HepG2 (cell line): ENCODE results near the gene BAHD1. TPM values are rescaled to one million over a fixed set of nuclear protein-coding genes. Genes with fewer than 3 reads are reported as not detected.
A peak's percentile ranks its signal among the peaks of the same experiment; 100 is the strongest.

Experiments
- EHMT2 ChIP-seq: fragments of 200-600 bp; sonication (generic); IDR thresholded peaks from 2 replicates; pipeline ENCODE4 v1.7.0; 2017; ENCODE audit warnings: antibody characterized with exemption, low read depth, low read length, borderline replicate concordance
- HMGXB4 ChIP-seq, 2 experiments: sonication (generic) in 1 of 2; formaldehyde crosslinking in 1 of 2; IDR thresholded peaks; 2 replicates each; pipeline versions ENCODE4 v1.4.0 to v1.6.1; 2018 to 2020; ENCODE audit warnings: missing genetic modification reagents in 2 of 2, borderline replicate concordance in 1 of 2, low read depth in 1 of 2, mild to moderate bottlenecking in 1 of 2, missing biosample characterization in 1 of 2
- HNRNPH1 ChIP-seq: fragments of 200-400 bp; formaldehyde crosslinking; optimal IDR thresholded peaks from 2 replicates; pipeline ENCODE3; 2017; ENCODE audit warnings: mild to moderate bottlenecking, low read depth, low read length
- HOXA7 ChIP-seq: sonication (generic); formaldehyde crosslinking; IDR thresholded peaks from 2 replicates; pipeline ENCODE4 v1.8.1; 2022; ENCODE audit warnings: mild to moderate bottlenecking, missing genetic modification reagents, moderate library complexity
- JARID2 ChIP-seq: sonication (generic); formaldehyde crosslinking; IDR thresholded peaks from 2 replicates; pipeline ENCODE4 v1.8.1; 2023; ENCODE audit warnings: missing genetic modification reagents, inconsistent platforms; ENCODE audit not compliant: insufficient replicate concordance
- MED1 ChIP-seq: sonication (generic); formaldehyde crosslinking; IDR thresholded peaks from 2 replicates; pipeline ENCODE4 v1.4.0; 2020; ENCODE audit warnings: missing genetic modification reagents
- MLX ChIP-seq: IDR thresholded peaks from 2 replicates; pipeline ENCODE4 v1.6.1; 2016
- POLR2G ChIP-seq: fragments of 200-400 bp; formaldehyde crosslinking; IDR thresholded peaks from 2 replicates; pipeline ENCODE4 v1.6.1; 2018; ENCODE audit warnings: mild to moderate bottlenecking, low read depth, low read length, moderate library complexity
- TOE1 ChIP-seq: sonication (generic); formaldehyde crosslinking; IDR thresholded peaks from 2 replicates; pipeline ENCODE4 v1.4.0; 2020; ENCODE audit warnings: mild to moderate bottlenecking, missing genetic modification reagents
- ZNF343 ChIP-seq: sonication (generic); formaldehyde crosslinking; IDR thresholded peaks from 2 replicates; pipeline ENCODE4 v1.4.0; 2020; ENCODE audit warnings: mild to moderate bottlenecking, missing genetic modification reagents
- ZNF350 ChIP-seq: sonication (generic); formaldehyde crosslinking; IDR thresholded peaks from 2 replicates; pipeline ENCODE4 v1.4.0; 2020; ENCODE audit warnings: mild to moderate bottlenecking, low read depth, missing genetic modification reagents, borderline replicate concordance
- ZNF768 ChIP-seq: sonication (generic); formaldehyde crosslinking; IDR thresholded peaks from 2 replicates; pipeline ENCODE4 v1.4.0; 2020; ENCODE audit warnings: missing genetic modification reagents
- ZXDC ChIP-seq: sonication (generic); formaldehyde crosslinking; IDR thresholded peaks from 2 replicates; pipeline ENCODE4 v1.5.0; 2020; ENCODE audit warnings: mild to moderate bottlenecking, missing genetic modification reagents
- polyA plus RNA-seq, 8 experiments: library from polyadenylated mRNA; depleted of rRNA in 3 of 8; stranded (reverse) in 7 of 8; unstranded in 1 of 8; fragments of >200 nt; fragmentation: Illumina TruSeq in 4 of 8; extraction: Trizol in 4 of 8; gene quantifications; 2 replicates each; pipeline versions ENCODE4 v1.2.1 to v1.2.3, GENCODE V29; 2011 to 2016; ENCODE audit warnings: low read depth in 4 of 8, missing spikeins in 1 of 8, mixed read lengths in 1 of 8; ENCODE audit not compliant: insufficient read depth in 1 of 8
- total RNA-seq, 5 experiments: library from RNA; depleted of rRNA; stranded (reverse); fragments of >200 nt; fragmentation: Illumina TruSeq; extraction: Trizol; gene quantifications; 2 replicates each; pipeline ENCODE4 v1.2.3, GENCODE V29; 2016; ENCODE audit warnings: low read depth in 1 of 5
- TF ChIP-seq, protein P1 (sequence below): sonication (generic); formaldehyde crosslinking; IDR thresholded peaks from 2 replicates; pipeline ENCODE4 v1.4.0; 2020; ENCODE audit warnings: missing genetic modification reagents, borderline replicate concordance
- TF ChIP-seq, protein P2 (sequence below): sonication (generic); formaldehyde crosslinking; IDR thresholded peaks from 2 replicates; pipeline ENCODE4 v1.4.0; 2020; ENCODE audit warnings: mild to moderate bottlenecking, missing genetic modification reagents
- TF ChIP-seq, protein P3 (sequence below): sonication (generic); formaldehyde crosslinking; IDR thresholded peaks from 2 replicates; pipeline ENCODE4 v1.8.1; 2023; ENCODE audit warnings: missing genetic modification reagents, mild to moderate bottlenecking, borderline replicate concordance

The BAHD1 gene
- total and polyA plus RNA-seq, 2 of the 13 experiments (the other 11 are each of a cell fraction or from before 2014, with no cell fraction given): 3.3 to 8.7 TPM

DNA sequence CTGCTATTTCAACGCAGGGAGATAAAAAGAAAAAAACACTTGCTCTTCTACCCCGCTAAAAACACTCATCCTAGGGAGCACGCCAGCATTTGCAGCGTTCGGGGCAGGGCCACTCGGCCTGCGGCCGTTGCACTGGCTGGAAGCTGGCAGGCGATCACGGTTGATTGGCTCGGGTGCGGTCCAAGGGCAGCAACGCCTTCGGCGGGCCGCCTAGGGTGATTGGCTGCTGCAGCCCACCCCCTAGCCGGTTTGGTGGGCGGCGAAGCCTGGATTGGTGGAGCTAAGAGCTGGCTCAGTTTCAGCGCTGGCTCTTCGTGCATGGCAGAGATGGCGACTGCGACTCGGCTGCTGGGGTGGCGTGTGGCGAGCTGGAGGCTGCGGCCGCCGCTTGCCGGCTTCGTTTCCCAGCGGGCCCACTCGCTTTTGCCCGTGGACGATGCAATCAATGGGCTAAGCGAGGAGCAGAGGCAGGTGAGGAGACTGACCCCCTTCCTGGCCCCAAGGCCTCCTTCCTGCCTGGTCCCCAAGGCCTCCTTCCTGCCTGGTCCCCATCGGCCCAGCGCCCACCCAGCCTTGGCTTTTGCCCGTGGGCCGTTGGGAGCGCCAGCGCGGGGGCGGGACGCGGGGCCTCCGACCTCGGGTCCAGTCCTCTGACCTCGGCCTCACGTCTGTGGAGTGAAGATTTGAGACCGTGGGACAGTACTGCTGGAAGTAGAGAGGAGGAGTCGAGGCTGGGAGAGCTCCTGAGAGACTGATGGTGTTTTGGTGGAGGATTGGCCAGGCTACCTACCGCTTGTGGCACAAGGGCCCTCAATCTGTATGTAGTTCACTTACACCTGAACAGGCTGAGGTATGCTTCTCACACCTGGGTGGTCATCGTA is 35.0 kb upstream of the BAHD1 start, which contains the start of gene IVD (continued):
- TF ChIP-seq, protein P1, sequence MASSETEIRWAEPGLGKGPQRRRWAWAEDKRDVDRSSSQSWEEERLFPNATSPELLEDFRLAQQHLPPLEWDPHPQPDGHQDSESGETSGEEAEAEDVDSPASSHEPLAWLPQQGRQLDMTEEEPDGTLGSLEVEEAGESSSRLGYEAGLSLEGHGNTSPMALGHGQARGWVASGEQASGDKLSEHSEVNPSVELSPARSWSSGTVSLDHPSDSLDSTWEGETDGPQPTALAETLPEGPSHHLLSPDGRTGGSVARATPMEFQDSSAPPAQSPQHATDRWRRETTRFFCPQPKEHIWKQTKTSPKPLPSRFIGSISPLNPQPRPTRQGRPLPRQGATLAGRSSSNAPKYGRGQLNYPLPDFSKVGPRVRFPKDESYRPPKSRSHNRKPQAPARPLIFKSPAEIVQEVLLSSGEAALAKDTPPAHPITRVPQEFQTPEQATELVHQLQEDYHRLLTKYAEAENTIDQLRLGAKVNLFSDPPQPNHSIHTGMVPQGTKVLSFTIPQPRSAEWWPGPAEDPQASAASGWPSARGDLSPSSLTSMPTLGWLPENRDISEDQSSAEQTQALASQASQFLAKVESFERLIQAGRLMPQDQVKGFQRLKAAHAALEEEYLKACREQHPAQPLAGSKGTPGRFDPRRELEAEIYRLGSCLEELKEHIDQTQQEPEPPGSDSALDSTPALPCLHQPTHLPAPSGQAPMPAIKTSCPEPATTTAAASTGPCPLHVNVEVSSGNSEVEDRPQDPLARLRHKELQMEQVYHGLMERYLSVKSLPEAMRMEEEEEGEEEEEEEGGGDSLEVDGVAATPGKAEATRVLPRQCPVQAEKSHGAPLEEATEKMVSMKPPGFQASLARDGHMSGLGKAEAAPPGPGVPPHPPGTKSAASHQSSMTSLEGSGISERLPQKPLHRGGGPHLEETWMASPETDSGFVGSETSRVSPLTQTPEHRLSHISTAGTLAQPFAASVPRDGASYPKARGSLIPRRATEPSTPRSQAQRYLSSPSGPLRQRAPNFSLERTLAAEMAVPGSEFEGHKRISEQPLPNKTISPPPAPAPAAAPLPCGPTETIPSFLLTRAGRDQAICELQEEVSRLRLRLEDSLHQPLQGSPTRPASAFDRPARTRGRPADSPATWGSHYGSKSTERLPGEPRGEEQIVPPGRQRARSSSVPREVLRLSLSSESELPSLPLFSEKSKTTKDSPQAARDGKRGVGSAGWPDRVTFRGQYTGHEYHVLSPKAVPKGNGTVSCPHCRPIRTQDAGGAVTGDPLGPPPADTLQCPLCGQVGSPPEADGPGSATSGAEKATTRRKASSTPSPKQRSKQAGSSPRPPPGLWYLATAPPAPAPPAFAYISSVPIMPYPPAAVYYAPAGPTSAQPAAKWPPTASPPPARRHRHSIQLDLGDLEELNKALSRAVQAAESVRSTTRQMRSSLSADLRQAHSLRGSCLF (CRISPR knock-in tag): no peak
- TF ChIP-seq ZNF768 (CRISPR knock-in tag) (peak; percentile 65; the same call in 1 of the 2 replicates), ZNF343 (CRISPR knock-in tag) (peak; percentile 73; the same call in 1 of the 2 replicates), EHMT2 (no peak), JARID2 (CRISPR knock-in tag) (no peak), HOXA7 (no peak), HMGXB4 (CRISPR knock-in tag; IDR thresholded peaks at IDR 0.05; ENCODE audit: borderline replicate concordance in 1 of 2, low read depth in 1 of 2) (peak; percentile 63 to 74; a peak in 3 of 4 replicates), ZNF350 (CRISPR knock-in tag) (peak; percentile 85), POLR2G (peak; percentile 90), MLX (CRISPR knock-in tag) (no peak), HNRNPH1 (no peak), ZXDC (CRISPR knock-in tag) (no peak), MED1 (CRISPR knock-in tag) (no peak; the same call in none of the 2 replicates), TOE1 (CRISPR knock-in tag) (peak; percentile 85; the same call in 1 of the 2 replicates)
- TF ChIP-seq, protein P2, sequence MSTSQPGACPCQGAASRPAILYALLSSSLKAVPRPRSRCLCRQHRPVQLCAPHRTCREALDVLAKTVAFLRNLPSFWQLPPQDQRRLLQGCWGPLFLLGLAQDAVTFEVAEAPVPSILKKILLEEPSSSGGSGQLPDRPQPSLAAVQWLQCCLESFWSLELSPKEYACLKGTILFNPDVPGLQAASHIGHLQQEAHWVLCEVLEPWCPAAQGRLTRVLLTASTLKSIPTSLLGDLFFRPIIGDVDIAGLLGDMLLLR (CRISPR knock-in tag): peak; percentile 62; the same call in 1 of the 2 replicates
- TF ChIP-seq, protein P3, sequence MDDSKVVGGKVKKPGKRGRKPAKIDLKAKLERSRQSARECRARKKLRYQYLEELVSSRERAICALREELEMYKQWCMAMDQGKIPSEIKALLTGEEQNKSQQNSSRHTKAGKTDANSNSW (CRISPR knock-in tag): 0 out of 2 replicates have a peak, but pooled peaks have one; percentile 31
